Endodermal cell (in vitro differentiated cells): ENCODE measurements around the gene TMEM170B. TPM values are rescaled to one million over a fixed set of nuclear protein-coding genes. Genes with fewer than 3 reads are reported as not detected.
A peak's percentile ranks its signal among the peaks of the same experiment; 100 is the strongest.

Source experiments
- DNase-seq: peaks from one replicate; pipeline ENCODE4 v3.0.0-alpha.2; 2017
- H3K27ac ChIP-seq: 2 replicates; pipeline ENCODE4 v1.5.1; 2013; ENCODE audit warnings: mild to moderate bottlenecking, low read depth, low read length, moderate library complexity
- H3K27me3 ChIP-seq: 2 replicates; pipeline ENCODE4 v1.6.1; 2013; ENCODE audit warnings: mild to moderate bottlenecking, low read length, moderate library complexity; ENCODE audit not compliant: insufficient read depth, control insufficient read depth, poor library complexity, severe bottlenecking
- H3K36me3 ChIP-seq: 2 replicates; pipeline ENCODE4 v1.7.0; 2013; ENCODE audit warnings: mild to moderate bottlenecking, low read length, moderate library complexity; ENCODE audit not compliant: control insufficient read depth, insufficient read depth
- H3K4me1 ChIP-seq: one replicate; pipeline ENCODE4 v1.7.0; 2013; ENCODE audit warnings: low read length; ENCODE audit not compliant: control insufficient read depth, insufficient read depth
- H3K4me3 ChIP-seq: 2 replicates; pipeline ENCODE4 v1.5.1; 2013; ENCODE audit warnings: mild to moderate bottlenecking, low read length, moderate library complexity
- H3K9ac ChIP-seq: 2 replicates; pipeline ENCODE4 v1.6.1; 2013; ENCODE audit warnings: mild to moderate bottlenecking, low read length, moderate library complexity; ENCODE audit not compliant: poor library complexity, severe bottlenecking; ENCODE audit errors: extremely low read depth
- H3K9me3 ChIP-seq: 2 replicates; pipeline ENCODE4 v1.6.1; 2013; ENCODE audit warnings: mild to moderate bottlenecking, low read length, moderate library complexity; ENCODE audit not compliant: control insufficient read depth
- H3K27ac Mint-ChIP-seq: 2 replicates; pipeline ENCODE4 v1.8.0; 2020; ENCODE audit warnings: mixed read lengths
- H3K27me3 Mint-ChIP-seq: 2 replicates; pipeline ENCODE4 v1.8.0; 2021; ENCODE audit warnings: mild to moderate bottlenecking, mixed read lengths; ENCODE audit not compliant: insufficient read depth
- H3K36me3 Mint-ChIP-seq: 2 replicates; pipeline ENCODE4 v1.8.0; 2020; ENCODE audit warnings: low read depth, mixed read lengths
- H3K4me1 Mint-ChIP-seq: 2 replicates; pipeline ENCODE4 v1.8.0; 2020; ENCODE audit warnings: mixed read lengths
- H3K4me3 Mint-ChIP-seq: 2 replicates; pipeline ENCODE4 v1.8.0; 2020; ENCODE audit warnings: mild to moderate bottlenecking, moderate library complexity, mixed read lengths
- H3K9me3 Mint-ChIP-seq: 2 replicates; pipeline ENCODE4 v1.8.0; 2020; ENCODE audit warnings: mild to moderate bottlenecking, mixed read lengths
- WGBS, 2 experiments: methylation state at CpG; one replicate each; pipeline versions ENCODE4 v1.1.5 to v1.1.7; 2013; ENCODE audit warnings: missing lambda C conversion rate in 2 of 2, mixed read lengths in 1 of 2; ENCODE audit not compliant: insufficient coverage in 1 of 2, insufficient read length in 1 of 2; 5-methylcytosine and 5-hydroxymethylcytosine counted together
- total RNA-seq, 2 donors: library from RNA; stranded (reverse); fragmentation: NEBNext Ultra II Directional in 1 of 2; extraction: Animal tissue kit (Norgen Biotek cat#: 25700) in 1 of 2; gene quantifications; 2 replicates in 1 of 2; 3 replicates in 1 of 2; pipeline ENCODE4 v1.2.1, GENCODE V29; 2021
- TF ChIP-seq, protein P1 (sequence below): fragments of 200-600 bp; sonication (generic); conservative IDR thresholded peaks from 2 replicates; pipeline ENCODE4 v1.5.0; 2021; ENCODE audit warnings: antibody characterized with exemption, mild to moderate bottlenecking

TMEM170B gene
- total RNA-seq, 2 donors from 2014 or later = 2.3 to 5.3 TPM

DNA sequence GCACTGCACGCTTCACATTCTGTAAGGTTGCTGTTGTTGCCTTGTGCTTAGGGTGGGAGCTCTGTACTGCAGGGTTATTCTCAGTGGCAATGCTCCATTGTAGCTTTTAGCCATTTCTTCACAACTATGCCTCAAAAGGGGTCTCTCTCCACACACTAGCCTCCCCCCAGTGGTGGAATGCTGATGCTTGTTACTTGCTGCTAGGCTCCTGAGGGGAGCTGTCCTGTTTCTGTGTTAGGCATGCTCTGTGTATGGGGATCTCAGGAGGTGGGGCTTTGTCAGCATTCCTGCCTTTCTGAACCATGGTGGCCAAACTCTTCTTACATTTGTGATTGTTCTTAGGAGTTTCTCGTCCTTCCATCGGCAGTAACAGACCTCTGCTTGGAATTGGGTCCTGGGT lies 18.8 kb downstream of the TMEM170B start:
- Mint-ChIP-seq H3K27ac (peak overlapping the region; percentile 45), H3K4me1 (peaks cover 9% of the 10 kb centered on the region), H3K27me3 (no peaks in the 10 kb centered on the region), H3K4me3 (no peak overlapping the region), H3K9me3 (no peaks in the 10 kb centered on the region), H3K36me3 (no peaks in the 10 kb centered on the region)
- no peak overlapping the region for H3K27ac ChIP-seq
- no peaks in the 10 kb centered on the region for H3K27me3 ChIP-seq
- peaks cover 3% of the 10 kb centered on the region for H3K4me1 ChIP-seq
- 80 to 100% methylated on average over 1 to 3 of the region's 3 CpGs for whole genome bisulfite sequencing, 2 experiments
- peak; percentile 77 for DNase-seq
- H3K9ac ChIP-seq = no peak overlapping the region
- H3K9me3 ChIP-seq = no peaks in the 10 kb centered on the region
- H3K4me3 ChIP-seq = no peak overlapping the region
- H3K36me3 ChIP-seq = no peaks in the 10 kb centered on the region
- TF ChIP-seq, protein P1, sequence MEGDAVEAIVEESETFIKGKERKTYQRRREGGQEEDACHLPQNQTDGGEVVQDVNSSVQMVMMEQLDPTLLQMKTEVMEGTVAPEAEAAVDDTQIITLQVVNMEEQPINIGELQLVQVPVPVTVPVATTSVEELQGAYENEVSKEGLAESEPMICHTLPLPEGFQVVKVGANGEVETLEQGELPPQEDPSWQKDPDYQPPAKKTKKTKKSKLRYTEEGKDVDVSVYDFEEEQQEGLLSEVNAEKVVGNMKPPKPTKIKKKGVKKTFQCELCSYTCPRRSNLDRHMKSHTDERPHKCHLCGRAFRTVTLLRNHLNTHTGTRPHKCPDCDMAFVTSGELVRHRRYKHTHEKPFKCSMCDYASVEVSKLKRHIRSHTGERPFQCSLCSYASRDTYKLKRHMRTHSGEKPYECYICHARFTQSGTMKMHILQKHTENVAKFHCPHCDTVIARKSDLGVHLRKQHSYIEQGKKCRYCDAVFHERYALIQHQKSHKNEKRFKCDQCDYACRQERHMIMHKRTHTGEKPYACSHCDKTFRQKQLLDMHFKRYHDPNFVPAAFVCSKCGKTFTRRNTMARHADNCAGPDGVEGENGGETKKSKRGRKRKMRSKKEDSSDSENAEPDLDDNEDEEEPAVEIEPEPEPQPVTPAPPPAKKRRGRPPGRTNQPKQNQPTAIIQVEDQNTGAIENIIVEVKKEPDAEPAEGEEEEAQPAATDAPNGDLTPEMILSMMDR = peak; percentile 52

DNA sequence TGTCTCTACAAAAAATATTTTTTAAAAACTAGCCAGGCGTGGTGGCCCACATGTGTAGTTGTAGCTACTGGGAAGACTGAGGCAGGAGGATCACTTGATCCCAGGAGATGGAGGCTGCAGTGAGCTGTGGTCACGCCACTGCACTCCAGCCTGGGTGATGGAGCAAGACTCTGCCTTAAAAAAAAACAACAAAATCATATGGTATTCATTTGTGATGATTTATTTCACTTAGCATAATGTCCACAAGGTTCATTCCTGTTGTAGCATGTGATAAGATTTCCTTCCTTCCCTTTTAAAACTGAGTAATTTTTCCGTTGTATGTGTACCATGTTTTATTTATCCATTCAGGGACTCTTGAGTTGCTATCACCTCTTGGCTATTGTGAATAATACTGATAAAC lies 26.2 kb downstream of the TMEM170B start:
- Mint-ChIP-seq H3K27ac (no peak overlapping the region), H3K36me3 (no peaks in the 10 kb centered on the region), H3K4me1 (no peaks in the 10 kb centered on the region), H3K4me3 (no peak overlapping the region), H3K27me3 (no peaks in the 10 kb centered on the region), H3K9me3 (no peaks in the 10 kb centered on the region)
- Histone ChIP-seq H3K36me3 (no peaks in the 10 kb centered on the region), H3K9ac (no peak overlapping the region), H3K4me3 (no peak overlapping the region), H3K27me3 (no peaks in the 10 kb centered on the region), H3K9me3 (no peaks in the 10 kb centered on the region), H3K4me1 (no peaks in the 10 kb centered on the region), H3K27ac (no peak overlapping the region)
- WGBS, 2 experiments = 94 to 100% methylated on average over 1 to 3 of the region's 3 CpGs
- no peak for DNase-seq
- TF ChIP-seq, protein P1 = no peak

DNA sequence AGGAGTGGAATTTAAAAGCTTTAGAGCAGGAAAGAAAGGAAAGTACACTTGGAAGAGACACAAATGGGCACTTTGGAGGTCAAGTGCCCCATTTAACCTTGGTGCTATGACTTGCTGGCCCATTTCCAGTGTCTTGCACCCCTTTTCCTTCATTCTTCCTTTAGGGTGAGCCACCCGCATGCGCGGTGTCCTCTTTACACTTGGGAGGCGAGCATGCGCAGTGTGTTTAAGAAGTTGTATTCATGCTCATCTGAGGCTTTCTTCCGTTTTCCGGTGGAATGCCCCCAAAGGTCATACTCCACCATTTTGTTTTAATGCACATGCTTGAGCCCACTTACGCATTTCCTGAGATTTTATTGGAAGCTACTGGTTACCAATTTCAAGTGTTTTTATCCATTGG lies 29.1 kb downstream of the TMEM170B start:
- TF ChIP-seq, protein P1 = no peak
- no peak for DNase-seq
- Mint-ChIP-seq H3K27ac (no peak overlapping the region), H3K4me3 (no peak overlapping the region), H3K36me3 (no peaks in the 10 kb centered on the region), H3K27me3 (no peaks in the 10 kb centered on the region), H3K9me3 (no peaks in the 10 kb centered on the region), H3K4me1 (no peaks in the 10 kb centered on the region)
- H3K9ac ChIP-seq = no peak overlapping the region
- H3K4me1 ChIP-seq = no peaks in the 10 kb centered on the region
- H3K9me3 ChIP-seq = no peaks in the 10 kb centered on the region
- no peaks in the 10 kb centered on the region for H3K36me3 ChIP-seq
- no peaks in the 10 kb centered on the region for H3K27me3 ChIP-seq
- no peak overlapping the region for H3K4me3 ChIP-seq
- WGBS, 2 experiments = 87 to 93% methylated on average over 3 to 8 of the region's 8 CpGs
- H3K27ac ChIP-seq = no peak overlapping the region
